ENCODE data around the gene MOGAT1. TPM values are rescaled to one million over a fixed set of nuclear protein-coding genes. Genes with fewer than 3 reads are reported as not detected.

Gene MOGAT1
- total RNA-seq, 1 donor from 2014 or later, result 2.2 TPM

Other genes starting within 250 kb of the MOGAT1 start
- gene SGPP2, start 247.1 kb upstream of the MOGAT1 start, total RNA-seq, result 38.1 TPM
- gene FARSB, start 15.6 kb upstream of the MOGAT1 start, total RNA-seq, result 12.0 TPM
- gene ACSL3, start 189.4 kb downstream of the MOGAT1 start, total RNA-seq, result 91.5 TPM